ENCODE data around the gene GAL.

The GAL gene

DNA sequence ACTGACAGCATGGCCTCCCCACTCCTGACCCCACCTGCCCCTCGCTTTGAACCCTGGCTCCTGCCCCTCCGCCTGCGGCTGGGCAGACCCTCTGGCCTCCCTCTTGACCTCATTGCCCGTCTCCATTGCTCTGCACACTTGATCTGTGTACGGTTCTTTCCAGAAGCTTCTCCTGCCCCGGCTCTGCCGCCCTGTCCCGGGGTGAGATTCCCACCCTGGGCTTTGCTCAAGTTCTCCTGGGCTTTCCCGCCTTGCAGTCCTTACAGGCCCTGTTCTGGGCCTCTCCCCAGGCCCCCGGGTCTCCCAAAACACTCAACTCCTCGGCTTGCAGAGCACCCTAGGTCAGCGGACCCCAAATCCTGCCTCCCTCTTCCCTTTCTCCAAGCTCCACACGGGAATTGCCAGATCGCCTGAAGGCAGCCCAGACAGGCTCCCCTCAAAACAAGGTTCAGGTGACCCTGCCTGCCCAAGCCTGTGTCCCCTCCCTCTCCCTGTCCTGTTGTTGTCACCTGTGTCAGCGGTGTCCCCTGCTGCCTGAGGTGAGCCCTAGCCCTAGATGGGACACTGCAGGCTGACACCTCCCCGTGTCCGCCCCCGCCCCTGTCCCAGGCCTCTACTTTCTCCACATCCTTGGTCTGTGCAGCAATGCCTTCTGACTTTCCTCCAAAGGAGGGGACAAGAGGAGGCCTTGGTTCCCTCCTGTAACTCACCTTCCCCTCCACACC is 1.5 kb downstream of the GAL start:
- Histone ChIP-seq H3K4me2 (ENCODE audit: low read depth, low read length, poor library complexity, severe bottlenecking) (no peak overlapping the region), H3K27ac (ENCODE audit: low read depth, low read length) (no peak overlapping the region), H3K36me3 (ENCODE audit: low read length) (no peaks in the 10 kb centered on the region), H3F3A (ENCODE audit: insufficient read depth) (no peaks in the 10 kb centered on the region), H3K9me2 (replicated peaks; ENCODE audit: insufficient read depth, low read length) (no peaks in the 10 kb centered on the region), H4K20me1 (ENCODE audit: low read depth, low read length) (no peaks in the 10 kb centered on the region), H3K79me2 (ENCODE audit: insufficient read depth, low read length) (no peaks in the 10 kb centered on the region), H3K27me3 (ENCODE audit: low read length) (no peaks in the 10 kb centered on the region; the same call in 1 of the 2 replicates), H2AFZ (ENCODE audit: low read depth, low read length, severe bottlenecking) (no peak overlapping the region), H3K4me3 (ENCODE audit: insufficient read depth, low read length, poor library complexity, severe bottlenecking) (no peak overlapping the region), H3K9ac (ENCODE audit: low read length) (no peak overlapping the region), H3K9me3 (ENCODE audit: insufficient read depth, low read length) (no peaks in the 10 kb centered on the region)
- TF ChIP-seq EZH2phosphoT487 (conservative IDR thresholded peaks at IDR 0.05; ENCODE audit: low read length) (no peak), CTCF (IDR thresholded peaks at IDR 0.05; ENCODE audit: insufficient read depth, low read length, poor library complexity, severe bottlenecking) (no peak)

DNA sequence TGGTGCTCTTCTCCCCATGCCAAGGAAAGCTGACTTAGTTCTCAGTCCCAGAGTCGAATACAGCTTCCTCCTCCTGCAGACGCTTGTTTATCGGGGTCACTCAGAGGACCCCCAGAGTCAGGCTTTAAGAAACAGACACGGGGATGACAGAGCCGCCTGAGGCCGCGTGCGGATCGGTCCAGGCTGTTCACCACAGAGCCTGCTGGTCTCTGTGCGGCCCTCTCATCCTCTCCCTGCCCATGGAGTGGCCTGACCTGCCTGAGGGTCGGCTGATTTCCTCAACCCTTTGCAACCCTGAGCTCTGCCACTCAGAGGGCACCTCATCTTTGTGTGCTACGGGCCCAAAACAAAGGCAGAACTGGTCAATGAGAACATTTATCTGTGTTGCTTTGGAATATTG is 2.1 kb downstream of the GAL start:
- no peak overlapping the region for H3K4me2 ChIP-seq (ENCODE audit: low read depth, low read length, poor library complexity, severe bottlenecking)
- H3K4me3 ChIP-seq (ENCODE audit: insufficient read depth, low read length, poor library complexity, severe bottlenecking) = no peak overlapping the region
- H3K9ac ChIP-seq (ENCODE audit: low read length) = no peak overlapping the region
- H2AFZ ChIP-seq (ENCODE audit: low read depth, low read length, severe bottlenecking) = no peak overlapping the region
- no peaks in the 10 kb centered on the region for H3K9me3 ChIP-seq (ENCODE audit: insufficient read depth, low read length)
- no peaks in the 10 kb centered on the region; the same call in 1 of the 2 replicates for H3K27me3 ChIP-seq (ENCODE audit: low read length)
- no peaks in the 10 kb centered on the region for H3K79me2 ChIP-seq (ENCODE audit: insufficient read depth, low read length)
- no peak overlapping the region for H3K27ac ChIP-seq (ENCODE audit: low read depth, low read length)
- H3K9me2 ChIP-seq (replicated peaks; ENCODE audit: insufficient read depth, low read length) = no peaks in the 10 kb centered on the region
- no peaks in the 10 kb centered on the region for H3K36me3 ChIP-seq (ENCODE audit: low read length)
- no peak for TF ChIP-seq EZH2phosphoT487 (conservative IDR thresholded peaks at IDR 0.05; ENCODE audit: low read length)
- TF ChIP-seq CTCF (IDR thresholded peaks at IDR 0.05; ENCODE audit: insufficient read depth, low read length, poor library complexity, severe bottlenecking) = no peak
- no peaks in the 10 kb centered on the region for H3F3A ChIP-seq (ENCODE audit: insufficient read depth)
- H4K20me1 ChIP-seq (ENCODE audit: low read depth, low read length) = no peaks in the 10 kb centered on the region

DNA sequence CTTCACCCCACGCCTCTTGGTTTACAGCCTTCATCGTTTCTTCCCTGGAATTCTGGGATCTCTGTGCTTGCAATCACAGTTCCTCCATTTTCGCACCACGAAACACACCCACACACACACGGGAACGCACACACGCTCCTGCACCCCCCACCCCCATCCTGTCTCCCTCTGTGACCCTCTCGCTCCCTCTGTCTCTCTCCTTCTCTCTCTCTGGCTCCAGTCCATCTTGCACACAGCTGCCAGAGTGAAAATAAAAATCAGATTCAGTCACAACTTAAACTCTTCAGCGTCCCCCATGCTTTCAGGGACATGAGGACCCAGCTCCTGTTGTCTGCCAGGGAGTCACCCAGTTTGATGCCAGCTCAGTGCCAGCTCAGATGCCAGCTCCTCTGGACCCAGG is 3.0 kb downstream of the GAL start:
- H3K79me2 ChIP-seq (ENCODE audit: insufficient read depth, low read length) = no peaks in the 10 kb centered on the region
- H3K9me2 ChIP-seq (replicated peaks; ENCODE audit: insufficient read depth, low read length) = no peaks in the 10 kb centered on the region
- TF ChIP-seq EZH2phosphoT487 (conservative IDR thresholded peaks at IDR 0.05; ENCODE audit: low read length) = no peak
- TF ChIP-seq CTCF (IDR thresholded peaks at IDR 0.05; ENCODE audit: insufficient read depth, low read length, poor library complexity, severe bottlenecking) = no peak
- H3K9me3 ChIP-seq (ENCODE audit: insufficient read depth, low read length) = no peaks in the 10 kb centered on the region
- H3K36me3 ChIP-seq (ENCODE audit: low read length) = no peaks in the 10 kb centered on the region
- H4K20me1 ChIP-seq (ENCODE audit: low read depth, low read length) = no peaks in the 10 kb centered on the region
- H3K27ac ChIP-seq (ENCODE audit: low read depth, low read length) = no peak overlapping the region
- H3F3A ChIP-seq (ENCODE audit: insufficient read depth) = no peaks in the 10 kb centered on the region
- no peak overlapping the region for H3K4me3 ChIP-seq (ENCODE audit: insufficient read depth, low read length, poor library complexity, severe bottlenecking)
- no peak overlapping the region for H3K9ac ChIP-seq (ENCODE audit: low read length)
- H3K27me3 ChIP-seq (ENCODE audit: low read length) = no peaks in the 10 kb centered on the region; the same call in 1 of the 2 replicates
- H3K4me2 ChIP-seq (ENCODE audit: low read depth, low read length, poor library complexity, severe bottlenecking) = no peak overlapping the region
- H2AFZ ChIP-seq (ENCODE audit: low read depth, low read length, severe bottlenecking) = no peak overlapping the region
